ENCODE measurements around the gene TTLL13.

TTLL13 gene

DNA sequence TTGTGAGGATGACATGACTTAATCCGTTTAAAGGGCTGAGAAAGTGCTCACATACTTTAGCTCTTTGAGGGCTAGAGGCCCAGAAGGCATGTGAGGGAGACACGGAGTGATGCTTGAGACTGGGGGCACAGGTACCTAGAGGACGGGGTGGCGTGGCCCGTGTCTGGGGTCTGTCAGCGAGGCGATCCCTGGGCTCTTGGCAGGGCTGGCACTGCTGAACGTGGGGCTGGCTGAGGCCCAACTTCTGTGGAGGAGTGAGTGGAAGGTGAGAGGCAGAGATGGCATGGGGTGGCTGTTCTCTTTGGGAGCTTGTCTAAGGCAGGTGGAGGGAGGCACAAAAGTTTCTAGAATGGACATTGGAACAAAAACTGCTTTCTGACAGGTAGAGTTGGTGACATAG, 38.8 kb upstream of the TTLL13 start:
- no peak for TF ChIP-seq ZNF274 (IDR thresholded peaks at IDR 0.05; ENCODE audit: low read depth, low read length)
- H3K4me3 ChIP-seq (ENCODE audit: low read length): no peak overlapping the region

DNA sequence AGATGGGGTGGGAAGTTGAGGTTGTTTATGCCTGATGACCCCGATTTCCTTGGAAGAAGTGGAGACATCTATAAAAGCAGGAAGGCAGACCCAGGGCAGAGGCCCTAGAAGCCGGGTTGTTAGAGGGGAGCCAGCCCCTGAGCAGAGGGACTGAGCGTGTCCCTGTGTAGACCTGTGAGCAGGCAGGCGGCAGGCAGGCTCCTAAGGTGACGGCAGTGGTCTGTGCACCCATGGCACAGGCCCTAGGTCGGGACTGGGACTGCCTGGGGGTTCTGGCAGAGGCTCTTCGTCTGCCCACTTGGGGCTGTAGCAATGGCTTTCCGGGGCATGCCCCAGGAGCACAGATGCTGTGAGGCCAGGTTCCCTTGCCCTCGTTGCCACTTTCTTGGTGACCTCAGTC, 38.3 kb upstream of the TTLL13 start:
- TF ChIP-seq ZNF274 (IDR thresholded peaks at IDR 0.05; ENCODE audit: low read depth, low read length): no peak
- H3K4me3 ChIP-seq (ENCODE audit: low read length): no peak overlapping the region

DNA sequence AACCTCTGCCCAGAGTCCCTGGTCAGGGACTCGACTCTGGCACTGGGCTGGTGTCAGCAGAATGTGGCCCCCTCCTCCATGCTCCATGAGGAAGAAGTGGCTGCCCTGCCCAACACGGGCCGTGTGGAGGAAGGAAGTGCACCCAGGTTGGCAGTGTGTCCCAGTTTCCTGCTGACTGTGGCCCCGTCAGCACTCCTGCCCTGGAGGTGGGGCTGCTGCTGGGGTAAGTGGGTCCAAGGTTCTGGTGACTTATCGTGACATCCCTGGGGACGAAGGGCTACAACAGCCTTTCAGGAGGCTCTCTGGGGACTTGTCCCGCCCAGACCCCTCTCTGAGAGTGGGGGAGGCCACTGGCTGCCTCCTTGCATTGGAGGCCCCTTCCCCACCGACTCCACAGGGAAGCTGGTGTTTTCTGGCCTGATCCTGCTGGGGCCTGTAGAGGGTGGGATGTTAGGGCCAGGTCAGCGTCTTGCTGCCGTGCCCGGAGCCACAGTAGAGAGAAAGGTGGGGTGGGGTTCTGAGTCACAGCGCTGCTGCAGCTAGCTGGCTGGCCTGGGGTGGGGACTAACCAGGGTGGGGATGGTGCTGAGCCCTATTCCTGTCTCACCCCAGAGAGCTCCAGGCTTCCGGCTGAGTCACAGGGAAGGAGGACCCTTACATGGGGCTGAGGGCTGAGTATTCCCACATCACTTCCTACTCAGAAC, 37.8 kb upstream of the TTLL13 start:
- no peak overlapping the region for H3K4me3 ChIP-seq (ENCODE audit: low read length)
- no peak for TF ChIP-seq ZNF274 (IDR thresholded peaks at IDR 0.05; ENCODE audit: low read depth, low read length)

DNA sequence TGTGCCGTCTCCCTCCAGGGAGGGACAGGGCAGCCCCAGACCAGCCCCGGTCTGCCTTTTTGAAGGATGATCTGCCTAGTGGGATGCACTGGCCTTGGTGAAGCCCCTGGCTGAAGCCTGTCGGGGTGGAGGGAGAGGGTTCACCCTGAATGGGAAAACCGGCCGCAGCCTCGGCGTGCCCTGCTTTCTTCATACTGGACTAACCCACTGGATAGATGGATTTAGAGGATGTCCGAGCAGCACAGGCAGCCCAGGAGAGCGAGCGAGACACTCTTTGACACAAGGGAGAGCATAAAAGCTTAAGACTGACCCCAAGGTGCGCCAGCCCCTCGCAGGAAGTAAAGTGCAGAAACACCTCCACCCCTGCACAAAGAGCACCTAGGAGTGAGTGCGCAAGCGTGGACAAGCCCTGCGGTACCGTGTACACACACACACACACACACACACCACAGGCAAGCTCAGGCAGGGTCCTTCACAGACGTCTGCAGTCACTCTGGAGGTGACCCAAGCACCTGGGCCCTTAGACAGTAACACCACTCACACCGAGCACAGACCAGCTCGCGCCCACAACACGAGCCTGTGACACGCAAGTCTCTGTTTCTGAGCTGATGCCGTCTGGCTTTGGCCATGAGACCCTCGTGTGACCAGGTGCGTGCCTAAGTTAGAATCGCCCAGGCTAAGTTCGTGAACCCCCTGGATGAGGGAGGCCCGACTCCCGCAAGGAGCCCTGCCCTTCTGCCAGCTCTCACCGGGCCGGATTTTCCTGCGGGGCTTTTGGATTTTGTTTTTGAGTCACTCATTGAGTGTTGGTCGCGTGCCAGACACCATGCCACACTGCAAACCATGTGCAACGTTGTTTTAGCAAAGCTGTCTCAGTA, 36.9 kb upstream of the TTLL13 start:
- no peak for TF ChIP-seq ZNF274 (IDR thresholded peaks at IDR 0.05; ENCODE audit: low read depth, low read length)
- H3K4me3 ChIP-seq (ENCODE audit: low read length): no peak overlapping the region

DNA sequence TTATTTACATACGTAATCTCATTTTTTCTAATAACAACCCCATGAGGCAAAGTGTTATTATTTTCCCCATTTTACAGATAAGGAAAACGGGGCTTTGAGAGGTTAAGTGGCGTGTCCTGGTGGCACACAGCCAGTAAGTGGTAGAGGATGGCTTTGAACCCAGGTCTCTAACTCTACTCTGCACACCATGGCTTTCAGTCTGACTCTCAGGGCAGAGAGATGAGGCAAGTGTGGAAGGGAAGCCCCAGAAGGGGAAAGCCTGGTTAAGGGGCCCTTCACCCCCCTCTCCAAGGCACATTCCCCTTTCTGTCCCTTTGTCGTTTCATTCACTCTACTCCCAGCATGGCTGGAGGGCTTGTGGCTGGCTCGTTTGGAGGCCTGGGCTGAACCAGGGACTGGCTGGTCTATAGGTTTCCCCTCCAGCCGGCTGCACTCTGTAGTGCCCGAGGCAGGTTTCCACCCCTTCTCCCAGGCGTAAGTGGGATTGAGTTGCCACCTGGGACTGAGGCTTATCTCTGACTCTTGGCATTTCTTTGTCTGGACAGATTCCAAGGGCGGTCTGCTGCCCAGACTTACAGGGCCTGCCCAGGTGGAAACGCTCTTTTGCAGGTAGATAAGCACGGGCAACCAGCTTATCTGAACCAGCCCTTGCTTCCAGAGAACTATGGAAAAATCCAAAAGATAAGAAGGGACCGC, 36.1 kb upstream of the TTLL13 start:
- no peak for TF ChIP-seq ZNF274 (IDR thresholded peaks at IDR 0.05; ENCODE audit: low read depth, low read length)
- no peak overlapping the region for H3K4me3 ChIP-seq (ENCODE audit: low read length)

DNA sequence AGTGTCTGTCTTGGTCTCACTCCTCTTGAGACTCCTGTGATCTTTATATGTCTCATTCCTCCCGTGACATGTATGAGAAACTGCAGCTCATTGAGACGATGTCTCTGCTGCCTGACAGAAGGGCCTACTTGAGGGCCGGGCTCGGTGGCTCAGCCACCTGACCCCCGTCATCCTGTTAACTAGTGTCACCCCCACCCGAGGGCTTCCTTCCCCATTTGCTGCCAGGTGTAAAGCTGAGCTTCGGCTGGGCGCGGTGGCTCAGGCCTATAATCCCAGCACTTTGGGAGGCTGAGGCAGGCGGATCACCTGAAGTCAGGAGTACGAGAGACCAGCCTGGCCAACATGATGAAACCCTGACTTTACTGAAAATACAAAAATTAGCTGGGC, 35.5 kb upstream of the TTLL13 start:
- H3K4me3 ChIP-seq (ENCODE audit: low read length): no peak overlapping the region
- no peak for TF ChIP-seq ZNF274 (IDR thresholded peaks at IDR 0.05; ENCODE audit: low read depth, low read length)

DNA sequence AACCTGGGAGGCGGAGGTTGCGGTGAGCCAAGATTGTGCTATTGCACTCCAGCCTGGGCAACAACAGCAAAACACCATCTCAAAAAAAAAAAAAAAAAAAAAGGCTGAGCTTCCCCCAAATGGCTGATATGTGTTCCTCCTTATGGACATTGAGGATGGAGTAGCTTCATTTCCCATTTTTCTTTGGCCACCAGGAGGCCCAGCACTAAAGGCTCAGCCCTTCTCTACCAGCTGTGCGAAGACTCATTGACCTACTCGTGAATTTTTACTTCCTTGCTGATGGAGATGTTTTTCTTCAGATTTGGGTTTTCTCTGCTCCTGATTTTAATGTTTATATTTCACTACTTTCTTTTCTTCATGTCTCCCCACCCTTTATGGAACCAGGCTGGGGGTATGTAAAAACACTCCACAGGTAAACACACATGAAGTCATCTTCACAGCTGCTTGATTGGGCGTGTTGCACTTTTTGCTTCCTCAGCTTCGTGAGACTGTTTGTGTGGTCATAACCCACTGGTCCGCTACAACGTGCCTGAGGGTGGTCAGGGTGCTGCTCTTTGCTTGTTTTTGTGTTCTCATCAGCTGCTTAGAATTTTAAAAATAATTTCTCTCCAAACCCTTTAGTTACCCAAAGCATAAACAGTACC, 34.7 kb upstream of the TTLL13 start:
- no peak for TF ChIP-seq ZNF274 (IDR thresholded peaks at IDR 0.05; ENCODE audit: low read depth, low read length)
- H3K4me3 ChIP-seq (ENCODE audit: low read length): no peak overlapping the region

DNA sequence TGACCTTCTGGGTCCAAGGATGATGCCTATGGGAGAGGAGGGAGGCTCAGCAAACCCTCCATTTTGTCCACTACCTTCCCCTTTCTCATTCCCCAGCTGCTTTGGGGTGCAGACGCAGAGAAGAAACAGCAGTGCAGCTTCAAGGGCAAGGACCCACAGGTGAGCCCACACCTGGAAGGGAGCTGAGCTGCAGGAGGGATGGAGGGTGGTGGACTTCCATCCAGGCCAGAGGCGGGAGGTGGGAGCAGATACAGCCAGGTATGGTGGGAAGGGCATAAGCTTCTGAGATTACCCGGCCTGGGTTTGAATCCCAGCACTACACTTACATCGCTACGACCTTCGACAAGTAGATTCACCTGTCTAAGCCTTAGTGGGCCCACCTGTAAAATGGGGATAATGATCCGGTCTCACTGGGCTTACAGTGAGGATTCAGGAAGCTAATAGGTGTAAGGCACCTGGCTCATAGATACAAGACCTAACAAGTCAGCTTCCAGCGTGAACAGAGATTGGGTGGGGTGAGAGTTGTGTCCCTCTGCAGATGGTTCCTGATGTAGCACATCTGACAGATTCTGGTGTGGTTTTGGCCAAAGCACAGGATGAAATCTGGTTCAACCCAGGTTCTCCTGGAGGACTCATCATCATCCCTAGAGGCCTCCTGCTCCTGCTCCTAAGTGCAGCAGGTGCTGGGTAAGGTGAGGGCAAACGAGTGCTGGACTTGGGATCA, 31.5 kb upstream of the TTLL13 start:
- no peak for TF ChIP-seq ZNF274 (IDR thresholded peaks at IDR 0.05; ENCODE audit: low read depth, low read length)
- no peak overlapping the region for H3K4me3 ChIP-seq (ENCODE audit: low read length)

DNA sequence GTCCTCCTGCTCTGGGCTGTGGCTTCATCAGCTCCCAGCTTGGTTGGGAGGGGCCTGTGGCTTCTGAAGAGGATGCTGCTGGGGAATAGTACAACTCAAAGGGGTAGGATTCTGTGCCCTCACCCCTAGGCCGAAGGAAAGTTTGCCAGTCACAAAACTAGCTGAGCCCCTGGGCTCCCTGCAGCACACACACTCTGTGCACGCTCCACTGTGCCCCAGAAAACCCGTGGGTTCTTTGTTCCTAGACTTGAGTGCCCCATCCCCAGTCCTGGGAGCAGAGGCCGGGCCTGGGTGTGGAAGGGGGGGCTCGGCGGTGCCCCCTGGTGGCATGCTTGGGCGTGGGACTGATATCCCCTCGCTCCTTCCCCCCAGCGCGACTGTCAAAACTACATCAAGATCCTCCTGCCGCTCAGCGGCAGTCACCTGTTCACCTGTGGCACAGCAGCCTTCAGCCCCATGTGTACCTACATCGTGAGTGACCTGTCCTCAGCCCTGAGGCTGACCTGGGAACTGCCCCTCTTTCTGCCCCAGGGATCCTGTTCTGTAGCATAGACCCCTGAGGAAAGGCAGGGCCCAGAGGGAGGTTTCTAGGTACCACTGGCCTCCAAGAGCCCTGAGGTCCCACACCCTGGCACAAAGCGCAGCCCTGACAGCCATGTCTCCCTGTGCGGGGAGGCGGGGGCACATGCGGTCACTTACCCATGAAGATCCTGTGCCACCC, 29.8 kb upstream of the TTLL13 start:
- no peak for TF ChIP-seq ZNF274 (IDR thresholded peaks at IDR 0.05; ENCODE audit: low read depth, low read length)
- no peak overlapping the region for H3K4me3 ChIP-seq (ENCODE audit: low read length)

DNA sequence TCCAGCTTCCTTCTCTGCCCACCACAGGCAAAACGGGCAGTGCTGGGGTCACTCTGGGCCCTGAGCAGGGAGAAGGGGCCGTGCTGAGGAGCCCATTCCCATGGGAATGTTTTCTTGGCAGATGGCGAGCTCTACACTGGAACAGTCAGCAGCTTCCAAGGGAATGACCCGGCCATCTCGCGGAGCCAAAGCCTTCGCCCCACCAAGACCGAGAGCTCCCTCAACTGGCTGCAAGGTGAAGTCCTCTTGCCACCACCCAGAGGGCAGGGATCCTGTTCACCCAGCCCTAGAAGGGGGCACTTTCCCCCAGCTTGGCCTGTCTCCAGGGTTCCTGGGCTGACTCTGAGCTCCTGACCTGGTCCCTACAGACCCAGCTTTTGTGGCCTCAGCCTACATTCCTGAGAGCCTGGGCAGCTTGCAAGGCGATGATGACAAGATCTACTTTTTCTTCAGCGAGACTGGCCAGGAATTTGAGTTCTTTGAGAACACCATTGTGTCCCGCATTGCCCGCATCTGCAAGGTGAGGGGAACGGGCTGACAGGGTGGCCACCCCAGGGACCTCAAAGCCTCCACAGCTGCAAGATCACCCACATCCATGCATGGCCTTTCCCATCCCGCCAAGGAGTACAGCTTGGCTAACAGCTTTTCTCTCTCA, 28.0 kb upstream of the TTLL13 start:
- H3K4me3 ChIP-seq (ENCODE audit: low read length): no peak overlapping the region
- TF ChIP-seq ZNF274 (IDR thresholded peaks at IDR 0.05; ENCODE audit: low read depth, low read length): no peak

DNA sequence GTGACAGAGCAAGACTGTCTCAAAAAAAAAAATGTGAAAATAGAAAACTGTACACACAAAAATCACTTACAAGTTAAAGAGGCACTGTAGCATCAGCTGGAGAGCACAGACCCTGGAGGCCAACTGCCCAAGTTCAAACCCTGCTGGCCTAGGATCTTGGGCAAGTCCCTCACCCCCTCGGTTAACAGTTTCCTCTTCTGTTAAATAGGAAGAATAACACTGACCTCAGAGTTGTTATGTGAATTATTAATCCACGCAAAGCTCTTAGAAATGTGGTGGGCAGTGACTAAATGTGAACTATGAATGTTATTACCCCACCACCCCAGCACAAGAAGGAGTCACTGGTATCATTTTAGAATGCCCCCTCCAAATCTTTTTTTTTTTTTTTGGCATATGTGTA, 26.8 kb upstream of the TTLL13 start:
- TF ChIP-seq ZNF274 (IDR thresholded peaks at IDR 0.05; ENCODE audit: low read depth, low read length): no peak
- H3K4me3 ChIP-seq (ENCODE audit: low read length): no peak overlapping the region

DNA sequence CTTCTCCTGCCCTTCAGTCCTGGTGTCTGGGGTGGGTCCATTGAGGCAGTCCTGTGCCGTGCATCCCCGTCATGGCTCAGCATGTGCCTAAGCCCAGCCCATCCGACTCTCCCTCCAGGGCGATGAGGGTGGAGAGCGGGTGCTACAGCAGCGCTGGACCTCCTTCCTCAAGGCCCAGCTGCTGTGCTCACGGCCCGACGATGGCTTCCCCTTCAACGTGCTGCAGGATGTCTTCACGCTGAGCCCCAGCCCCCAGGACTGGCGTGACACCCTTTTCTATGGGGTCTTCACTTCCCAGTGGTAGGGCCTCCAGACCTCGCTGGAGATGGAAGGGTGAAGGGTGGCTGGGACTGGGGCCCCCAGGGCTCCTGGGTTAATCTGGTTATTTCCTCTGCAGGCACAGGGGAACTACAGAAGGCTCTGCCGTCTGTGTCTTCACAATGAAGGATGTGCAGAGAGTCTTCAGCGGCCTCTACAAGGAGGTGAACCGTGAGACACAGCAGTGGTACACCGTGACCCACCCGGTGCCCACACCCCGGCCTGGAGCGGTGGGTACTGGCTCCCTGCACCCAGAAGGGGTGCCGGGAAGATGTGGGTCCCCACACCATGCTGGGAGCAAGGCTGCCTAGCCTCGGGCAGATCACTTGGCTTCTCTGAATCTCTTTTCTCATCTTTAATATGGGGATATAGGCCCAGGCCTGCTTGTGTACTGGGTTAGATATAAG, 25.8 kb upstream of the TTLL13 start:
- TF ChIP-seq ZNF274 (IDR thresholded peaks at IDR 0.05; ENCODE audit: low read depth, low read length): no peak

More for the DNA sequence above, 25.8 kb upstream of the TTLL13 start:
- H3K4me3 ChIP-seq (ENCODE audit: low read length): no peak overlapping the region

Data from GM08714 (cell line).